Neural cell (in vitro differentiated cells): ENCODE results near the gene GPBAR1.

Source experiments
- CTCF ChIP-seq: fragments of 450-650 bp; IDR thresholded peaks from 2 replicates; pipeline ENCODE4 v1.5.1; 2014; ENCODE audit warnings: antibody characterized with exemption, mild to moderate bottlenecking, moderate library complexity; ENCODE audit not compliant: poor library complexity, severe bottlenecking
- EP300 ChIP-seq: fragments of 450-650 bp; conservative IDR thresholded peaks from 2 replicates; pipeline ENCODE4 v1.6.1; 2014; ENCODE audit warnings: antibody characterized with exemption, mild to moderate bottlenecking, moderate library complexity; ENCODE audit not compliant: poor library complexity, severe bottlenecking
- EZH2 ChIP-seq: fragments of 200-600, 300-800 bp; shearing (Covaris generic), sonication (generic); IDR thresholded peaks from 2 replicates; pipeline ENCODE4 v1.6.1; 2014; ENCODE audit warnings: antibody characterized with exemption, low read length, borderline replicate concordance, mild to moderate bottlenecking; ENCODE audit not compliant: insufficient read depth, poor library complexity, severe bottlenecking
- POLR2AphosphoS5 ChIP-seq: IDR thresholded peaks from 2 replicates; pipeline ENCODE4 v1.6.1; 2012
- TAF1 ChIP-seq: IDR thresholded peaks from 2 replicates; pipeline ENCODE4 v1.6.1; 2012; ENCODE audit warnings: low read depth

GRCh38 chr2:218296847-218297246, 36.0 kb downstream of the GPBAR1 start:
- TF ChIP-seq POLR2AphosphoS5 (no peak), CTCF (no peak), EZH2 (no peak), EP300 (no peak), TAF1 (no peak)
